OCI-LY1 (cell line): ENCODE measurements around the gene ZNF37A.

ENCODE experiments used
- H2AFZ ChIP-seq: fragments of 200-600 bp; sonication (generic), shearing (Covaris generic); 2 replicates; pipeline ENCODE4 v1.6.0; 2014; ENCODE audit warnings: antibody characterized with exemption, mild to moderate bottlenecking, low read length
- H3F3A ChIP-seq: fragments of 200-600 bp; sonication (generic), shearing (Covaris generic); 2 replicates; pipeline ENCODE4 v1.6.0; 2014; ENCODE audit warnings: mild to moderate bottlenecking, antibody characterized with exemption, low read length, moderate library complexity; ENCODE audit not compliant: insufficient read depth
- H3K27ac ChIP-seq: fragments of 200-600 bp; sonication (generic); 2 replicates; pipeline ENCODE4 v1.5.1; 2014; ENCODE audit warnings: low read length, mixed run types, mild to moderate bottlenecking, low read depth; ENCODE audit not compliant: poor library complexity, severe bottlenecking
- H3K27me3 ChIP-seq: fragments of 200-600 bp; sonication (generic); 2 replicates; pipeline ENCODE4 v1.6.0; 2014; ENCODE audit warnings: antibody characterized with exemption, mild to moderate bottlenecking, low read length, moderate library complexity; ENCODE audit not compliant: insufficient read depth
- H3K36me3 ChIP-seq: fragments of 200-600 bp; sonication (generic); 2 replicates; pipeline ENCODE4 v1.6.1; 2014; ENCODE audit warnings: mild to moderate bottlenecking, antibody characterized with exemption, low read length, moderate library complexity, mixed read lengths; ENCODE audit not compliant: insufficient read depth
- H3K4me1 ChIP-seq: fragments of 200-600 bp; sonication (generic); 2 replicates; pipeline ENCODE4 v1.5.1; 2014; ENCODE audit warnings: mild to moderate bottlenecking, low read length, moderate library complexity; ENCODE audit not compliant: insufficient read depth, severe bottlenecking
- H3K4me2 ChIP-seq: fragments of 200-600 bp; sonication (generic), shearing (Covaris generic); 2 replicates; pipeline ENCODE4 v1.6.1; 2014; ENCODE audit warnings: low read length
- H3K4me3 ChIP-seq: fragments of 200-600 bp; sonication (generic); 2 replicates; pipeline ENCODE4 v1.5.1; 2014; ENCODE audit warnings: low read length, low read depth, mild to moderate bottlenecking, mixed read lengths; ENCODE audit not compliant: poor library complexity, severe bottlenecking
- H3K79me2 ChIP-seq: fragments of 200-600 bp; shearing (Covaris generic); 2 replicates; pipeline ENCODE4 v1.6.1; 2016; ENCODE audit warnings: mixed run types, low read length, mixed read lengths; ENCODE audit not compliant: insufficient read depth
- H3K9ac ChIP-seq: fragments of 200-600 bp; sonication (generic), shearing (Covaris generic); 2 replicates; pipeline ENCODE4 v1.6.1; 2014; ENCODE audit warnings: mild to moderate bottlenecking, low read length, mixed read lengths
- H3K9me2 ChIP-seq: fragments of 200-600 bp; sonication (generic), shearing (Covaris generic); 2 replicates; pipeline ENCODE4 v1.6.1; 2014; ENCODE audit warnings: low read depth, mild to moderate bottlenecking, low read length, mixed read lengths
- H3K9me3 ChIP-seq: fragments of 200-600 bp; shearing (Covaris generic); 2 replicates; pipeline ENCODE4 v1.6.1; 2014; ENCODE audit warnings: low read length, mixed read lengths
- H4K20me1 ChIP-seq: fragments of 200-600 bp; sonication (generic), shearing (Covaris generic); 2 replicates; pipeline ENCODE4 v1.6.0; 2016; ENCODE audit warnings: mild to moderate bottlenecking, low read length; ENCODE audit not compliant: insufficient read depth
- CTCF ChIP-seq: fragments of 200-600 bp; sonication (generic), shearing (Covaris generic); IDR thresholded peaks from 2 replicates; pipeline ENCODE4 v1.5.1; 2017; ENCODE audit warnings: mild to moderate bottlenecking, antibody characterized with exemption, low read length, moderate library complexity, mixed read lengths
- EZH2 ChIP-seq: fragments of 200-600 bp; sonication (generic), shearing (Covaris generic); IDR thresholded peaks from 2 replicates; pipeline ENCODE4 v1.8.0; 2017; ENCODE audit warnings: borderline replicate concordance, mixed run types, mild to moderate bottlenecking, antibody characterized with exemption, low read length, moderate library complexity, mixed read lengths

ZNF37A gene

GRCh38 chr10:38163617-38164016, 69.5 kb downstream of the ZNF37A start:
- Histone ChIP-seq H3K36me3 (no peaks in the 10 kb centered on the region), H4K20me1 (no peaks in the 10 kb centered on the region), H3K9me3 (no peaks in the 10 kb centered on the region), H3F3A (no peaks in the 10 kb centered on the region), H3K4me3 (no peak overlapping the region), H3K27me3 (no peaks in the 10 kb centered on the region), H2AFZ (no peak overlapping the region), H3K9me2 (no peaks in the 10 kb centered on the region), H3K79me2 (no peaks in the 10 kb centered on the region), H3K4me1 (no peaks in the 10 kb centered on the region), H3K9ac (no peak overlapping the region), H3K27ac (no peak overlapping the region), H3K4me2 (no peak overlapping the region)
- no peak for TF ChIP-seq CTCF
- no peak for TF ChIP-seq EZH2

DNA sequence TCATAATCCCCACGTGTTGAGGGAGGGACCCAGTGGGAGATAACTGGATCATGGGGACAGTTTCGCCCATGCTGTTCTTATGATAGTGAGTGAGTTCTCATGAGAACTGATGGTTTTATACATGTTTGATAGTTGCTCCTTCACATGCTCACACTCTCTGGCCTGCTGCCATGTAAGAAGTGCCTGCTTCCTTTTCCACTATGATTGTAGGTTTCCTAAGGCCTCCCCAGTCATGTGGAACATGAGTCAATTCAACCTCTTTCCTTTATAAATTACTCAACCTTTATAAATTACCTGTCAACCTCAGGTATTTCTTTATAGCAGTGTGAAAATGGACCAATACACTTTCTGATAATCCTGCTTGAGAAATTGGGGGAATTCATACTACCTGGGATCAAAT, 80.2 kb downstream of the ZNF37A start:
- H3K4me3 ChIP-seq, result no peak overlapping the region
- H2AFZ ChIP-seq, result no peak overlapping the region
- no peak overlapping the region for H3K9ac ChIP-seq
- no peaks in the 10 kb centered on the region for H3K36me3 ChIP-seq
- H3K27ac ChIP-seq, result no peak overlapping the region
- TF ChIP-seq EZH2 (no peak), CTCF (no peak)
- H3K27me3 ChIP-seq, result no peaks in the 10 kb centered on the region
- no peaks in the 10 kb centered on the region for H4K20me1 ChIP-seq
- no peaks in the 10 kb centered on the region for H3K4me1 ChIP-seq
- H3K4me2 ChIP-seq, result no peak overlapping the region
- H3K9me3 ChIP-seq, result no peaks in the 10 kb centered on the region
- H3K9me2 ChIP-seq, result no peaks in the 10 kb centered on the region
- H3F3A ChIP-seq, result no peaks in the 10 kb centered on the region
- H3K79me2 ChIP-seq, result no peaks in the 10 kb centered on the region

GRCh38 chr10:38184477-38184876, 90.3 kb downstream of the ZNF37A start:
- Histone ChIP-seq H3F3A (no peaks in the 10 kb centered on the region), H4K20me1 (no peaks in the 10 kb centered on the region), H3K27me3 (no peaks in the 10 kb centered on the region), H2AFZ (no peak overlapping the region), H3K27ac (no peak overlapping the region), H3K36me3 (no peaks in the 10 kb centered on the region), H3K4me1 (no peaks in the 10 kb centered on the region), H3K9me2 (no peaks in the 10 kb centered on the region; the same call in 1 of the 2 replicates), H3K9ac (no peak overlapping the region), H3K4me3 (no peak overlapping the region), H3K9me3 (no peaks in the 10 kb centered on the region), H3K79me2 (no peaks in the 10 kb centered on the region), H3K4me2 (no peak overlapping the region)
- TF ChIP-seq EZH2, result no peak
- no peak for TF ChIP-seq CTCF
